GM12874 (cell line): Measurements from ENCODE around the gene CLDN7.

Source experiments
- CTCF ChIP-seq: IDR thresholded peaks from 2 replicates; pipeline ENCODE4 v1.5.1; 2011; ENCODE audit warnings: low read depth, mild to moderate bottlenecking, control low read depth, low read length, moderate library complexity; ENCODE audit not compliant: insufficient read depth

The CLDN7 gene

GRCh38 chr17:7241783-7242716, 20.2 kb downstream of the CLDN7 start, which contains the start of gene GABARAP:
Gene GABARAP, minus strand, starts transcription at chr17:7242449. Its CDS starts 119 bp downstream, at chr17:7242330.
- TF ChIP-seq CTCF = no peak

- no peak for TF ChIP-seq CTCF
Measured at GRCh38 chr17:7241090-7241733, 21.1 kb downstream of the CLDN7 start.

- TF ChIP-seq CTCF = no peak
Measured at GRCh38 chr17:7240375-7240774, 21.9 kb downstream of the CLDN7 start.

GRCh38 chr17:7239091-7240027, 22.9 kb downstream of the CLDN7 start, which contains the start of gene PHF23:
Gene PHF23, minus strand, starts transcription at chr17:7239457. Its CDS starts 178 bp downstream, at chr17:7239279.
- TF ChIP-seq CTCF = no peak

- TF ChIP-seq CTCF = no peak
Measured at GRCh38 chr17:7238420-7239090, 23.7 kb downstream of the CLDN7 start.

- no peak for TF ChIP-seq CTCF
Measured at GRCh38 chr17:7237761-7238419, 24.4 kb downstream of the CLDN7 start.
